Colon (tissue), 2 donors: ENCODE results near the gene RASAL2.
"Not testable (repeated sequence)": the region's sequence is repeated elsewhere in the genome, so short reads cannot be mapped to it uniquely, and the experiment has no call there.

Experiments used
- FAIRE-seq: peaks from 2 replicates; lab custom pipeline; 2012; peaks lifted over from hg19 to GRCh38; lab: Jason Lieb, UNC
- donor health status: control.
- donor health status: control.

RASAL2 gene

GRCh38 chr1:178237121-178237520 lies 143.2 kb downstream of the RASAL2 start:
- FAIRE-seq: no peak

- FAIRE-seq: peak; percentile 53
Observed at GRCh38 chr1:178238722-178239510, 145.0 kb downstream of the RASAL2 start.

DNA sequence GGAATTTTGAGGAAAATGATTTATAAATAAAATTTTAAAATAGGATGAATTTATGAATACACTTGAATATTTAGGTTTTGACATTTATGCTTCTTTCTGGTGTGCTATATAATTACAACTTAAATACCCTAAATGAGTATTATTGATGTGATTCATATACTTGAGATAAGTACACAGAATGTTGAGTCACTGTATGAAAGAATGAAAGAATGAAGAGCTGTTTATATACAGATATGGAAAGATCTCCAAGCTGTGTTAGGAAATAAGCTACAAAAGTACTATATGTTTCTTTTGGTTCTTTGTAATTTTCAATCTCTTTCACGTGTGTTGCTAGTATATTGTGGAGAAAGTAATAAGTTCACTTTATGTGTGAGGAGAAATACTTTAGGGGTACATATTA lies 147.2 kb downstream of the RASAL2 start:
- FAIRE-seq: no peak

- FAIRE-seq: no peak
Observed at GRCh38 chr1:178241837-178242236, 147.9 kb downstream of the RASAL2 start.

- no peak for FAIRE-seq
Observed at GRCh38 chr1:178243119-178243518, 149.2 kb downstream of the RASAL2 start.

DNA sequence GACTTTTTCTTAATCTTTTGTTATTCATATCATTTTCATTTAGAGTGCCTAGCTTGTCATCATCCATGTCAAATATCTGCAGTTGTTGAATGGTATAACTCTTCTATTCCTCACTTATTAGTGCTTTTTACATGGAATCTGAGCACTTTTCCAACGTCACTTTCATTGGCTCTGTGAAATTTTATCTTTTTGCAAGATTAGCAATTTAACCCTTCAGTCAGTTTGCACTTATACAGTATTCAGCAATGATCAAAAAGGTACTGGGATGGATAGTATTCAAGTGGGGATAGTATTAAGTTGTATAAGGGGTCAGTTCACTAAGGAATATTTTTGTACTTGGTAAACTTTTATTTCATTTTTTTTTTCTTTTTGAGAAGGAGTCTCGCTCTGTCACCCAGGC lies 150.0 kb downstream of the RASAL2 start:
- FAIRE-seq: no peak

- not testable (repeated sequence) for FAIRE-seq
Observed at GRCh38 chr1:178248284-178248683, 154.4 kb downstream of the RASAL2 start.

DNA sequence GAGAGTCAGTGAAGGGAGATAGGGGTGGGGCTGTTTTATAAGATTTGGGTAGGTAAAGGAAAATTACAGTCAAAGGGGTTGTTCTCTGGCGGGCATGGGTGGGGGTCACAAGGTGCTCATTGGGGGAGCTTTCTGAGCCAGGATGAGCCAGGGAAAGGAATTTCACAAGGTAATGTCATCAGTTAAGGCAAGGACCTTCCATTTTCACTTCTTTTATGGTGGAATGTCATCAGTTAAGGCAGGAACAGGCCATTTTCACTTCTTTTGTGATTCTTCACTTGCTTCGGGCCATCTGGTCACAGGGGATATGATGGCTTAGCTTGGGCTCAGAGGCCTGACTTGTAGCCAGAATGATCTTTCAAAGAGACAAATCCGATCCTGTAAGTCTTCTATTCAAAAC lies 159.7 kb downstream of the RASAL2 start:
- not testable (repeated sequence) for FAIRE-seq

DNA sequence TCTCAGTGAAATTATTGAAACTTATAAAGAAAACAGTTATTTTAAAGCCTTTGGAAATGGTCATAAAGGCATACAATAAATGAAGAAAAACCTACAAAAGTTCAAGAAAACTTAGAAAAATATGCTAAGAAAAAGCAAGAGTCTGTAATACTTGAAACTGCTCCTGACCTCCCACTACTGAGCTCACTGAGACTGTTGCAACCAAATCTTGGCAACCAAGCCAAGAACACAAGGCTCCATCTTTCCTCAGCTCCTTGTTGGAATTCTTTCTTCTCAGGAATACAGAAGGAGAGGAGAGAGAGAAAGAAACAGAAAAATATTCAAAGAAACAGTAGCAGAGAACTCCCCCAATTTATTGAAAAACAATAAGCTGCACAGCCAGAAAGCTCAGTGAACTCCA lies 160.5 kb downstream of the RASAL2 start:
- no peak for FAIRE-seq

GRCh38 chr1:178258536-178258935 lies 164.6 kb downstream of the RASAL2 start:
- FAIRE-seq: no peak

GRCh38 chr1:178262120-178262500 lies 168.2 kb downstream of the RASAL2 start:
- FAIRE-seq: no peak

DNA sequence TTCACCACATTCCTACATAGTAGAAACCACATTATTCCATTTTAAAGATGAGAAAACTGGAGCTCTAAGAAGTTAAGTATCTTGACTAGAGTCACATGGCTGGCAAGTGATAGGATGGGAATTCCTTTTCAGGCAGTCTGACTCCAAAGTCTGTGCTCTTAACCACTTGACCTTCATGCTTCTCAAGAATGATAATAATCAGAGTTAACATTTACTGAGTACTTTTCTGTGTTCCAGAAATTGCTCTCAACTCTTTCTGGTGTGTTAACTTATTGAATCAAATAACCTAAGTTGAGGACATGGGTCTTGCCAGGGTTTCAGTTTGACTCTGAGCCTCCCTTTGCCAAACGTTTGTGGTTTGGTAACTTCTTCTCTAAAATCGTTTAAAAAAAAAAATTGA lies 169.4 kb downstream of the RASAL2 start:
- no peak for FAIRE-seq

DNA sequence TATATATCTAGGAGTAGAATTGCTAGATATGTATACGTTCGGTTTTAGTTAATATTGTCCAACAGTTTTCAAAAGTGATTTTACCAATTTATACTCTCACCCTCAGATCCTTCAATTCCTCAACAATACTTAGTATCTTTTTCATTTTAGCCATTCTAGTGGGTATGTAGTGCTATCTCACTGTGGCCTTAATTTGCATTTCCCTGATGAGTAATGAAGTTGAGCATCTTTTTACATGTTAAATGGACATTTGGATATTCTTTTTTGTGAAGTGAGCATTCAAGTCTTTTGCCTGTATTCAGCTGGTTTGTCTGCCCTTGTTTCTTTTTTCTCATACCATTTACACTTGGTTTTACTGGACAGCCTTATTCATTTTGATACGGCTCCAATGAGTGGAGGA lies 172.2 kb downstream of the RASAL2 start:
- FAIRE-seq: no peak

- no peak for FAIRE-seq
Observed at GRCh38 chr1:178266619-178267066, 172.7 kb downstream of the RASAL2 start.

DNA sequence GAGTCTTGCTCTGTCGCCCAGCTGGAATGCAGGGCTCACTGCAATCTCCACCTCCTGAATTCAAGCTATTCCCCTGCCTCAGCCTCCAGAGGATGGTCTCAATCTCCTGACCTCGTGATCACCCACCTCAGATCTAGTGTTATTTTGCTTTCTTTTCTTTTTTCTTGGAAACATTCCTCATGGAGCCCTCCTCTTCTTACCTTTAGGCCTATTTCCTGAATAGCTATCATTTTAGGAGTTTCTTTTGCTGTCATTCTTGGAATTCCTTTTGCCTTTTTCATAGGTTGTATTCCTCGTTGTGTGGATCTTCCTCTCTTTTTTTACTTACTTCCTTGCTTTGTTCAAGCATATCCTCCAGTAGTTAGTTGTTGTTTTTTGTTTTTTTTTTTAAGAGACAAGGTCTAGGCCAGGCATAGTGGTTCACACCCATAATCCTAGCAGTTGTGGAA lies 173.8 kb downstream of the RASAL2 start:
- FAIRE-seq: no peak

- FAIRE-seq: no peak
Observed at GRCh38 chr1:178271471-178271870, 177.6 kb downstream of the RASAL2 start.

DNA sequence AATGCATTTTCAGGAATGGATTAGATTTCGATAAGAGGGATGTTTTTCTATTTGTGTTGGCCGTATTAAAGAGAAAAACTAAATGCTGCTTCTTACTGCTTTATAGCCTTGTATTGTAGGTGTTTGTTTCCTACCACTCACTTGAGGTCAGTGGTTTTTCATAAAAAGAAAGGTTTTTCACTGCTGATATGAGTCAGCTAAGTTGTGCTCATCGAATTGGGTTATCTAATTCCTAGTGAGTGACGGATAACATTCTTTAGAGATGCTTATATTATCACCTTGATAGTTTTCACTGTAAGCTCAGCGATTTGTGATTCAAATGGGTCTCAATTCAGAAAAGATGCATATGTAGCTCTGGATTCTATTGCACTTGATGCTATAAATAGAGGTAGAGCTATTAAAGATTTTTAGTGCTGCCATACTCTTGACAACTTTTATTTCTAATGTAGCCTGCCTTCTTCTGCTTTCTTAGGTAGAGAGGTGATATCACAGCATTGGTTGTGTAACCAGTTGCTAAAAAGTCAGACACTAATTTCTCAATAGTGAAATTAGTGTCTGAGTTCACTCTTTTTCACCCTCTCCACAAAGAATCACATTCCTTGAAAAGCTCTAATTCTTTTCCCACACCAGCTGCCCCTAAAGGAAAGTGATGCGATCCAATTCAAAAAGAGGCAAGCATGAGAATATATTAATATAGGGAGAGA lies 180.0 kb downstream of the RASAL2 start:
- FAIRE-seq: no peak

GRCh38 chr1:178275049-178275448 lies 181.1 kb downstream of the RASAL2 start:
- no peak for FAIRE-seq

DNA sequence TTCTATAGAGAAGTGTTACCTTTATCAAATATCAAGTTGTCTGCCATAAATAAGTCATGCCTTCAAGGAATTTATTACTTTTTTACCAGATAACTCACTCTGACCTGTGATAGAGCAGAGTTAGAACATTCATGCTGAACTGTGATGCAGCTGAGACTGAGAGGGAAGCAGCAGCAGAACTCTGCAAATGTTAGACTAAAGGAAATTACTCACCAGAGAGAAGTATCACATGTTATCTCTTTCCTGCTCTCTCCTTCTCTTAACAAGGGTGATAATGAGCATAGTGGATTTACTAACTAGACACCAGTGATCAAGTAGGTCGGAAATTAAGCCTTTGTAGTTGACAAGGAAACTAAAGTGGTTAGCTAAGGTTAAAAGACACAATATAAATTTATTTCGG lies 181.6 kb downstream of the RASAL2 start:
- FAIRE-seq: no peak

- FAIRE-seq: no peak
Observed at GRCh38 chr1:178277793-178278530, 184.1 kb downstream of the RASAL2 start.

GRCh38 chr1:178278916-178279686 lies 185.2 kb downstream of the RASAL2 start:
- no peak for FAIRE-seq

DNA sequence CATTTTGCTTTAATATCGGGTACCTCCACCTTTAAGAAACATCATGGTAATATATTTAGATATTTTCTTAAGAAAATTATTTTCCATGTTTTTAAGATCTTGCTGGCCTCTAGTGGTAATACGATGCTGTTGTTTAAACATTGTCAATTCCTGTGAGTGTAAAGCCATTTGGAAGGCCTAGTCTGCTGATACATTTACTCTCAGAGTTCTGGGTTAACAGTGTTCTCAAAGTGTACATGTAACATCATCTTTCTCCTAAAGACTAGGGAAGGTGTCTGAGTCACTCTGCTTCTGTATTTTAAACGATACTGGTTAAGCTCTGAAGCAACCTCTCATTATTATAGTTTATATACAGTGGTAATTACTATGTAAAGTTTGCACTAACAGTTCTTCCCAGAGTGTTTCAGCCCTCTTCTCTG lies 189.1 kb downstream of the RASAL2 start:
- FAIRE-seq: no peak
